Stimulated activated CD8-positive, alpha-beta memory T cell treated with anti-CD3 and anti-CD28 coated beads, Interleukin-12 subunit alpha, Interleukin-12 subunit beta, amount 100 ng/mL, for 1 hour (primary cell): ENCODE measurements around the gene IFNLR1.

Source experiments
- DNase-seq: peaks from one replicate; pipeline ENCODE4 v3.0.0-alpha.2; 2020; ENCODE audit warnings: low read depth

The IFNLR1 gene

GRCh38 chr1:24119859-24120756, 67.0 kb downstream of the IFNLR1 start:
- no peak for DNase-seq

GRCh38 chr1:24119489-24119858, 67.6 kb downstream of the IFNLR1 start:
- no peak for DNase-seq

- no peak for DNase-seq
These were observed 68.5 kb downstream of the IFNLR1 start for GRCh38 chr1:24118410-24119242.

- DNase-seq: no peak
These were observed 69.2 kb downstream of the IFNLR1 start for GRCh38 chr1:24117722-24118409.

- no peak for DNase-seq
These were observed 70.0 kb downstream of the IFNLR1 start for GRCh38 chr1:24117132-24117531.

- DNase-seq: no peak
These were observed 72.3 kb downstream of the IFNLR1 start for GRCh38 chr1:24114753-24115152.

- no peak for DNase-seq
These were observed 73.5 kb downstream of the IFNLR1 start for GRCh38 chr1:24113641-24114033.

GRCh38 chr1:24111996-24112779, 74.9 kb downstream of the IFNLR1 start, which contains the start of gene MYOM3:
Gene MYOM3, minus strand, starts transcription at chr1:24112135. Its CDS starts 3,499 bp downstream, at chr1:24108636.
- DNase-seq: peak; percentile 32

GRCh38 chr1:24111262-24111995, 75.7 kb downstream of the IFNLR1 start:
- DNase-seq: no peak

GRCh38 chr1:24110642-24111261, 76.3 kb downstream of the IFNLR1 start:
- DNase-seq: no peak

- no peak for DNase-seq
These were observed 77.2 kb downstream of the IFNLR1 start for GRCh38 chr1:24109686-24110475.

GRCh38 chr1:24109166-24109483, 78.0 kb downstream of the IFNLR1 start:
- DNase-seq: no peak

- no peak for DNase-seq
These were observed 78.5 kb downstream of the IFNLR1 start for GRCh38 chr1:24108334-24109165.

- no peak for DNase-seq
These were observed 79.5 kb downstream of the IFNLR1 start for GRCh38 chr1:24107462-24108138.

- no peak for DNase-seq
These were observed 81.5 kb downstream of the IFNLR1 start for GRCh38 chr1:24105368-24106160.

GRCh38 chr1:24104854-24105253, 82.2 kb downstream of the IFNLR1 start:
- no peak for DNase-seq
